GM21381 (cell line): ENCODE measurements around the gene MYOZ1.

ENCODE experiments used
- ATAC-seq: cut with Tn5 transposase; IDR thresholded peaks from one replicate; pipeline ENCODE4 v1.9.1; 2021; ENCODE audit warnings: mild to moderate bottlenecking, moderate library complexity; ENCODE audit not compliant: unreplicated experiment

The MYOZ1 gene

GRCh38 chr10:73601486-73601921 is 39.8 kb downstream of the MYOZ1 start:
- ATAC-seq: no peak

GRCh38 chr10:73597346-73597745 is 43.9 kb downstream of the MYOZ1 start:
- no peak for ATAC-seq

DNA sequence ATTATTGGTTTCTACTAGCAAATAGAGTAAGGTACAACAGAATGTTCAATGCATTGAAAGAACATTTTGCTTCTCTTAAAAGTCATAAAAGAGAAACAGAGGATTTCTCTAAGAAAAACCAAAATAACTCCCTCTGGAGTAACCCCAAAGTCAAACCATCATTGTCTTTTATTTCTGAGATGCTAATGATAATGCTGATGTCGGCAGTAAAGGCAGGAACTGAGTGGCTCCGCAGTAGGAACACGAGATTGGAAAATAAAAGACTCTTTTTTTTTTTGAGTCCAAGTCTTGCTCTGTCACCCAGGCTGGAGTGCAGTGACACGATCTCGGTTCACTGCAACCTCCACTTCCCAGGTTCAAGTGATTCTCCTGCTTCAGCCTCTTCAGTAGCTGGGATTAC is 47.5 kb downstream of the MYOZ1 start:
- no peak for ATAC-seq

- no peak for ATAC-seq
These were observed 48.2 kb downstream of the MYOZ1 start for GRCh38 chr10:73593110-73593509.

GRCh38 chr10:73591935-73592699 is 49.2 kb downstream of the MYOZ1 start:
- no peak for ATAC-seq

- ATAC-seq: no peak
These were observed 50.1 kb downstream of the MYOZ1 start, which contains the start of gene USP54 for GRCh38 chr10:73590881-73591799. Gene USP54, minus strand, starts transcription at chr10:73591342. Its CDS starts 15,684 bp downstream, at chr10:73575658.

DNA sequence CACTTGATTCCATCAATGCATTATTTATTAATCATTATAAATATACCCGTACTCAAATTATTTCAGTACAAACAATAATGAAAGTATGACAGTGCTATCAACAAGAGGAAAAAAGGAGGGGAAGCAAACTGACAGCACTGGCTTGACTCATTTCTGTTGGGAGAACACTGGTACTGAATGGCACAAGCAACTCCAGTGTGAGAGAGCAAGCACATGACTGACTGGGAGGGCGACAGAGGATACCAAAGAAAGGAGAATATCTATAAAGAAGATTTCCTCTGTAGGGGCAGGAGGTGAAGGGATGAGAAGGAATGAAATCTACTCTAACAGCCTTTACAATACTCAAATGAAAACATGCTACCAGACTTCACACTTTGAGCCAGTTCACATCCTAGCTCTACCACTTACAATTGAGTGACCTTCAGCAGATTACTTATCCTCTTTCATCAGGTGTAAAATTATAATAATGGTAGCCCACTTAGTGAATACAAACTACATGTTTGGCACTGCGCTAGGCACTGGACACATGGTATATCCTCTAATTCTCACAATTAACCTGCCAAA is 51.6 kb downstream of the MYOZ1 start:
- ATAC-seq: no peak

DNA sequence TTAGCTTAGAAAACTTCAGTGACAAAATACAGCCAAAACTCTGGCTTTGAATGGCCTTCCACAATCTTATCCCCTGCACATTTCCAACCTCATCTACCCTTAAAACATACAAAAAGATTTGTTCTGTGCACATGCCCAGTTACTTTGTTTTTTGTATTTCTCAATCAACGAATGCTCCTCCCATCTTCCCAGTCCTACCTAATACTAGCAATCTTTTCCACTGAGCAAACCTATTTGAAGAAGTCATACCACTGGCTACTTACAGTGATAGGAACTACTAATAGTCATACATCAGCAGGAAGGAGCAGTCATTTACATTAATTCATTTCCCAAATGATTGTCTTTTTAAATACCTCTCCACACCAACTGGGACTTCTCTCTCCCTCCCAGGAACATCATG is 52.6 kb downstream of the MYOZ1 start:
- no peak for ATAC-seq

DNA sequence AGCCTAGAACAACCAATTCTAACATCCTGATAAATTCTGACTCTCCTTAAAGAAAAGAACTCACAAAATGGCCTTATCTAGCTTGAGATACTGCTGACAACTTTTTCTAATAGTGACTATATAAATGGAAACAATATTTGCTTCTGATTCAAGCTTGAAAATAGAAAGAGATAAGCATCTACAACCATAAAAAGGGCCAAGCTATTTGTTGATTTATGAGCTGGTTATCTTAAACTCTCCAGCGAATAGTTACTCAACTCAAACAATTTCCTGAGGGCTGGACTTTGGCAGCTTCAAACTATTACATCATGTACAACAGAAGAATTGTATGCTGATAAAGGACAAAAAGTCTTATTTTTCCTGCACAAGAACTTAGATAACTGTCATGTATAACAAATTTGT is 54.7 kb downstream of the MYOZ1 start:
- no peak for ATAC-seq

- no peak for ATAC-seq
These were observed 55.9 kb downstream of the MYOZ1 start for GRCh38 chr10:73585327-73585726.

DNA sequence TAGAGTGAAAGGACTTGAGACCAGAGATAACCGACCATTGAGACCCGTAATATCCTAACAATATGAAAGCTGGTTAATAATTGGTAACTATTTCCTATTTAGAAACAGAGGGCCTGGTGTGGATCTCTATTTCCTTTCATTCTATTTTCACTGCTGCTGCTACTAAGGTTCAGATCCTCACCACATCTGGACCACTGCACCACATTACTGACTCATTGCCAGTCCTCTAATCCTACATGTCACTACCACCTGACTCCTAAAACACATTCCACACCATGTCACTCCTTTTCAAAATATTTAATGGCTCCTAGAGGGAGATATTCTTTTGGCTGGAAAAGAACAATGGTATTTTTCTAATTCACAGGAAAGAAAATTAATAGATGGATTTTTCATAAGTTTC is 56.5 kb downstream of the MYOZ1 start:
- ATAC-seq: no peak

GRCh38 chr10:73581918-73582317 is 59.4 kb downstream of the MYOZ1 start:
- ATAC-seq: no peak
